Superior temporal gyrus (tissue), 1 donor: ENCODE results near the gene OPN4.
A peak's percentile ranks its signal among the peaks of the same experiment; 100 is the strongest.
"Not testable (repeated sequence)": the region's sequence is repeated elsewhere in the genome, so short reads cannot be mapped to it uniquely, and the experiment has no call there.

Source experiments
- DNase-seq: peaks from one replicate; pipeline ENCODE4 v3.0.0-alpha.2; 2016; ENCODE audit errors: extremely low spot score

Gene OPN4

GRCh38 chr10:86654411-86655172 is at the start of gene OPN4:
TSS of gene OPN4 (plus strand) at chr10:86654547. CDS start at chr10:86654784, 237 bp downstream.
- DNase-seq, result no peak

- DNase-seq, result no peak
Observed at GRCh38 chr10:86607674-86608073, 46.7 kb upstream of the OPN4 start.

GRCh38 chr10:86609920-86610319 is 44.4 kb upstream of the OPN4 start:
- DNase-seq, result no peak

GRCh38 chr10:86611386-86611785 is 43.0 kb upstream of the OPN4 start:
- DNase-seq, result no peak

- DNase-seq, result no peak
Observed at GRCh38 chr10:86613096-86613495, 41.3 kb upstream of the OPN4 start.

- DNase-seq, result no peak
Observed at GRCh38 chr10:86613905-86614304, 40.4 kb upstream of the OPN4 start.

- DNase-seq, result no peak
Observed at GRCh38 chr10:86614853-86615252, 39.5 kb upstream of the OPN4 start.

- not testable (repeated sequence) for DNase-seq
Observed at GRCh38 chr10:86617278-86617677, 37.1 kb upstream of the OPN4 start.

GRCh38 chr10:86628311-86628710 is 26.0 kb upstream of the OPN4 start:
- DNase-seq, result no peak

GRCh38 chr10:86630079-86630478 is 24.3 kb upstream of the OPN4 start:
- DNase-seq, result no peak

- no peak for DNase-seq
Observed at GRCh38 chr10:86632009-86632800, 22.1 kb upstream of the OPN4 start.

- DNase-seq, result no peak
Observed at GRCh38 chr10:86632951-86633350, 21.4 kb upstream of the OPN4 start.

- no peak for DNase-seq
Observed at GRCh38 chr10:86635402-86635801, 18.9 kb upstream of the OPN4 start.

GRCh38 chr10:86636311-86636710 is 18.0 kb upstream of the OPN4 start:
- no peak for DNase-seq

GRCh38 chr10:86642021-86642420 is 12.3 kb upstream of the OPN4 start:
- peak; percentile 73 for DNase-seq

- DNase-seq, result no peak
Observed at GRCh38 chr10:86642499-86642898, 11.8 kb upstream of the OPN4 start.

GRCh38 chr10:86644152-86644793 is 10.1 kb upstream of the OPN4 start:
- no peak for DNase-seq

- no peak for DNase-seq
Observed at GRCh38 chr10:86644794-86645445, 9.4 kb upstream of the OPN4 start.

- not testable (repeated sequence) for DNase-seq
Observed at GRCh38 chr10:86645621-86646165, 8.7 kb upstream of the OPN4 start.

- no peak for DNase-seq
Observed at GRCh38 chr10:86646532-86646931, 7.8 kb upstream of the OPN4 start.

- DNase-seq, result no peak
Observed at GRCh38 chr10:86646933-86647332, 7.4 kb upstream of the OPN4 start.
